Measurements from ENCODE around the gene EIF5. TPM values are rescaled to one million over a fixed set of nuclear protein-coding genes. Genes with fewer than 3 reads are reported as not detected.
A peak's percentile ranks its signal among the peaks of the same experiment; 100 is the strongest.

The EIF5 gene
- total and polyA plus RNA-seq, 2 of the 4 experiments (the other 2 are of a cell fraction): 181 to 241 TPM

DNA sequence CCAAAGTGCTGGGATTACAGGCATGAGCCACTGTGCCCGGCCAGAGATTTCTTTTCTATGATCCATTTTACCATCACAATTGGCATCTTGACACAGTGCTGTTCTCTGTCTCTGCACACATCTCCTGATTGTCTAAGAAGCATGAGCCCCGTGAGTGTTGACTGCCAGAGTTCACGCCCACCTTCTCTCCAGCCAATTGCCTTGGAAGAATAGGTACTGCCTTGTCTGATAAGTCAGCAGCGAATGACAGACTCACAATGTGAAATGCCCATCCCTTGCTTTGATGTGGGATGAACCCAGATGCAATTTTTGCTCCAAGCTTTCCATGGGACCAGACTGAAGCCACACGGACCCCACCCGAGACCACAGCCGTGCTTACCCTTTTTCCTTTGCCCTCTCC, 19.3 kb downstream of the EIF5 start:
- Histone ChIP-seq H2BK15ac (ENCODE audit: low read depth, low read length) (no peak overlapping the region), H3K4ac (ENCODE audit: low read depth, low read length) (no peak overlapping the region), H3K23ac (ENCODE audit: low read depth, low read length) (no peak overlapping the region), H2BK5ac (ENCODE audit: low read depth, low read length, poor library complexity, severe bottlenecking) (no peak overlapping the region), H3K14ac (replicated peaks; ENCODE audit: low read depth, low read length) (no peak overlapping the region), H4K91ac (ENCODE audit: insufficient read depth, low read depth, low read length) (no peak overlapping the region), H2BK20ac (ENCODE audit: low read depth, low read length) (no peak overlapping the region), H3K79me1 (ENCODE audit: low read depth in 1 of 2, low read length in 2 of 2) (no peaks in the 10 kb centered on the region), H2AK5ac (ENCODE audit: low read depth, low read length) (no peak overlapping the region), H2BK120ac (ENCODE audit: low read depth, low read length) (no peak overlapping the region), H4K20me1 (ENCODE audit: insufficient read depth, low read length) (no peaks in the 10 kb centered on the region), H3K18ac (ENCODE audit: low read depth, low read length) (no peak overlapping the region), H3K4me1 (ENCODE audit: control insufficient read depth, insufficient read depth, low read length) (peaks cover 3% of the 10 kb centered on the region; the same call in 1 of the 2 replicates), H3K27ac (ENCODE audit: insufficient read depth, low read length) (no peak overlapping the region), H4K5ac (ENCODE audit: low read depth, low read length) (no peak overlapping the region), H3K9me3 (ENCODE audit: control insufficient read depth, insufficient read depth, low read length) (no peaks in the 10 kb centered on the region), H2AK9ac (replicated peaks; ENCODE audit: low read depth, low read length, poor library complexity) (peak overlapping the region; percentile 37), H3K36me3 (ENCODE audit: control insufficient read depth, insufficient read depth, low read length) (no peaks in the 10 kb centered on the region), H3K4me3 (ENCODE audit: insufficient read depth, low read depth, low read length) (no peak overlapping the region), H2AFZ (replicated peaks; ENCODE audit: low read length, poor library complexity) (no peak overlapping the region), H3K4me2 (ENCODE audit: low read depth, low read length) (no peak overlapping the region), H3K9ac (ENCODE audit: low read depth, low read length) (no peak overlapping the region), H3K27me3 (ENCODE audit: control insufficient read depth, insufficient read depth, low read length) (no peaks in the 10 kb centered on the region), H3K56ac (ENCODE audit: extremely low read depth, insufficient read depth, low read length) (no peak overlapping the region), H4K8ac (ENCODE audit: low read depth in 2 of 2, low read length in 2 of 2) (no peak overlapping the region), H3K9me1 (ENCODE audit: insufficient read depth, low read length) (peaks cover 18% of the 10 kb centered on the region)
- dilution Hi-C loops (cut with HindIII; ENCODE audit: low sequenced_read_pairs, unreplicated experiment): no loop called here
- ATAC-seq (ENCODE audit: low read depth) (no peak), DNase-seq (no peak)
- intact Hi-C loops (cut with micrococcal nuclease): no loop called here
- BruUV-seq (replicated peaks): no TSS peak
- TF ChIP-seq POLR2A (IDR thresholded peaks at IDR 0.05; ENCODE audit: low read depth, low read length): no peak
- no peak for TF ChIP-seq RAD21 (IDR thresholded peaks at IDR 0.05; ENCODE audit: low read length)
- no peak for TF ChIP-seq CHD1 (IDR thresholded peaks at IDR 0.05; ENCODE audit: low read depth, low read length)
- TF ChIP-seq CTCF (conservative IDR thresholded peaks at IDR 0.05; ENCODE audit: low read depth, low read length): no peak
- TF ChIP-seq NFE2L2 (IDR thresholded peaks at IDR 0.05; ENCODE audit: low read depth, low read length): no peak
- TF ChIP-seq RCOR1 (IDR thresholded peaks at IDR 0.05; ENCODE audit: insufficient replicate concordance, low read length): no peak
- TF ChIP-seq, protein P1, sequence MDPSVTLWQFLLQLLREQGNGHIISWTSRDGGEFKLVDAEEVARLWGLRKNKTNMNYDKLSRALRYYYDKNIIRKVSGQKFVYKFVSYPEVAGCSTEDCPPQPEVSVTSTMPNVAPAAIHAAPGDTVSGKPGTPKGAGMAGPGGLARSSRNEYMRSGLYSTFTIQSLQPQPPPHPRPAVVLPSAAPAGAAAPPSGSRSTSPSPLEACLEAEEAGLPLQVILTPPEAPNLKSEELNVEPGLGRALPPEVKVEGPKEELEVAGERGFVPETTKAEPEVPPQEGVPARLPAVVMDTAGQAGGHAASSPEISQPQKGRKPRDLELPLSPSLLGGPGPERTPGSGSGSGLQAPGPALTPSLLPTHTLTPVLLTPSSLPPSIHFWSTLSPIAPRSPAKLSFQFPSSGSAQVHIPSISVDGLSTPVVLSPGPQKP (IDR thresholded peaks at IDR 0.05; ENCODE audit: borderline replicate concordance, low read depth, low read length): no peak
- no peak for TF ChIP-seq BHLHE40 (IDR thresholded peaks at IDR 0.05; ENCODE audit: low read depth, low read length)
- TF ChIP-seq CEBPB (IDR thresholded peaks at IDR 0.05; ENCODE audit: low read depth, low read length): no peak
- no peak for TF ChIP-seq RFX5 (IDR thresholded peaks at IDR 0.05; ENCODE audit: low read depth, low read length)
- no peak for TF ChIP-seq MXI1 (IDR thresholded peaks at IDR 0.05; ENCODE audit: borderline replicate concordance, low read depth, low read length)
- no peak for TF ChIP-seq SMC3 (IDR thresholded peaks at IDR 0.05; ENCODE audit: low read depth, low read length)
- TF ChIP-seq MAFK (IDR thresholded peaks at IDR 0.05; ENCODE audit: low read depth, low read length): no peak
- TF ChIP-seq MAZ (IDR thresholded peaks at IDR 0.05; ENCODE audit: borderline replicate concordance, low read depth, low read length): no peak
- TF ChIP-seq FOS (IDR thresholded peaks at IDR 0.05; ENCODE audit: low read depth, low read length): no peak
- TF ChIP-seq, protein P2, sequence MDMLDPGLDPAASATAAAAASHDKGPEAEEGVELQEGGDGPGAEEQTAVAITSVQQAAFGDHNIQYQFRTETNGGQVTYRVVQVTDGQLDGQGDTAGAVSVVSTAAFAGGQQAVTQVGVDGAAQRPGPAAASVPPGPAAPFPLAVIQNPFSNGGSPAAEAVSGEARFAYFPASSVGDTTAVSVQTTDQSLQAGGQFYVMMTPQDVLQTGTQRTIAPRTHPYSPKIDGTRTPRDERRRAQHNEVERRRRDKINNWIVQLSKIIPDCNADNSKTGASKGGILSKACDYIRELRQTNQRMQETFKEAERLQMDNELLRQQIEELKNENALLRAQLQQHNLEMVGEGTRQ (IDR thresholded peaks at IDR 0.05; ENCODE audit: low read depth, low read length): no peak
- WGBS, 2 experiments (ENCODE audit: extremely low coverage in 2 of 2, insufficient read length in 1 of 2): 90% methylated on average over 1 of the region's 7 CpGs; no CpG with 5 or more reads in 1 of the 2 experiments
- ChIA-PET POLR2A (ENCODE audit: unreplicated experiment) (no interaction called here), CTCF (no interaction called here)
- in situ Hi-C loops (cut with MboI; ENCODE audit: low sequenced_read_pairs): no loop called here
